Eye (tissue), 1 donor: ENCODE data around the gene NES.
A peak's percentile ranks its signal among the peaks of the same experiment; 100 is the strongest.

Experiments used
- DNase-seq: peaks from one replicate; pipeline ENCODE4 v3.0.0-alpha.2; 2015

The NES gene

DNA sequence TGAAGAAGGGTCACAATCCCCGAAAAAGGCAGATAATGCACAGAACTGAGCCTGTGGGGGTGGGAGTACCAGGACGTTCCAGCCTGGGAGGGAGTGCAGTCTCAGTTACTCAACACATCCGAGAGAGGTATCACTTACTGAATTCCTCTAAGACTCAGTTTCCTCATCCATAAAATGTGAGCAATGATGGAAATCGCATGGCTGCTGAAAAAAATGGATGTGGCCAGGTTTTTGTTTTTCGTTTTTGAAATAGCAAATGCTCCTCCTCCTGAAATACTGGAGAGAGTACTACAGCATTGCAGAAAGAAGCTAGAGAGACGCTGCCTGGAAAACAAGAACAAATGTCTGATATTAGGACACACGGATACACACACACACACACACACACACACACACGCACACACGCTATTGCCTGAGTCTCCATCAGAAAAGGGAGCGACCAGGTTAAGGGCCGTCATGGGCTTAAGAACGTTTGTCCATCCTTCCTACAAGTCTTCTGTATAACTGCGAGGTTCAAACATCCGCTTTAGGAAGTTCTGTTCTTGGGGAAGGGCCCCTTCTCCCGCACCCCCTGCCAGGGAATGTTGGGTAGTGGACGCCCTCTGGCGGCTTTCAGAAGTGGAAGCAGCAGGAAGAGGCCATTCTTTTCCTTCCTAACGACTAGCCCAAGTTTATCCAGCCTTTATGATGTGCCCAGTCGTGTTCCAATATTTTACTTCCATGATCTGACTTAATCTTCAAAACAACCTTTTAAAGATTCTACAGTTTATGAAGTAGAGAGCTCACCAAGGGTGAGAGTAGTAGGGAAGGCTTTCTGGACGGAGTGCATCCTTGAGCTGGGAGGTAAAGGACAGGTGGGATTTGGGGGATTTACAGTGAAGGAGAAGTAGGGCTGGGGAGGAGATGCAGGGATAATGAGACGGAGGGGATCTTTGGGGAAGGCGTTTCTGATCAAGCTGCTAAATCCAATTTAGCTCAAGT lies 699 bp upstream of the NES start:
- peak; percentile 93 for DNase-seq

DNA sequence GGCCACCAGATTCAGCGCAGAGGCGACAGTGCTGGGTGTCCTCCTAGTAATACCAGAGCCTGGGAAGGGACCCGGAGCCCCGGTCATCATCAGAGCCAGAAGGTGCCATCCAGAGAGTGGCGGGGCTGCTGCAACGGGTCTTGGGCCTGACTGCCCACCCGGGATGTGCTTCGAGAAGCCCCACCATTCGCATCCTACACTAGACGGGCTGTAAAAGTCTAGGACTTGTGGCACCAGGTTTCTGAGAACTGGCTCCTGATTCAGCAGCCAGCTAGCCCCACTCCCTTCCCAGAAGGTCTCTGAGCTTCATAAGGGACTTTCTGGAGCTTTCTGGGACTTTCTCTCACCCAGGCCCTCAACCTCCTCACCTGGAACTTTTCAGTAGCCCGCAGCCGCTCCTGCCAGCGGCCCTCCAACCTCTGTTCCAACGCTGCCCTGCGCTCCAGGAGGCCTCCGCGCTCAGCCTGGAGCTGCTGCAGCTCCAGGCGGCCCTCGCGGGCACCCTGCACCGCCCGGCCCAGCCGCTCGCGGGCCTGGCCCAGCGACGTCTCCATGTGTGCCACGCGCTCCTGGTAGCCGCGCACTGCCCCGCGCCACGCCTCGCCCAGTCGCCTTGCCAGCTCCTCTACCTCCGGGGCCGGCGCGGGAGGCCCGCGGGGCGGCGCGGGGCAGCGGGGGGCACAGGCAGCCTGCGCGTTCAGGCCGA lies 940 bp downstream of the NES start:
- no peak for DNase-seq

DNA sequence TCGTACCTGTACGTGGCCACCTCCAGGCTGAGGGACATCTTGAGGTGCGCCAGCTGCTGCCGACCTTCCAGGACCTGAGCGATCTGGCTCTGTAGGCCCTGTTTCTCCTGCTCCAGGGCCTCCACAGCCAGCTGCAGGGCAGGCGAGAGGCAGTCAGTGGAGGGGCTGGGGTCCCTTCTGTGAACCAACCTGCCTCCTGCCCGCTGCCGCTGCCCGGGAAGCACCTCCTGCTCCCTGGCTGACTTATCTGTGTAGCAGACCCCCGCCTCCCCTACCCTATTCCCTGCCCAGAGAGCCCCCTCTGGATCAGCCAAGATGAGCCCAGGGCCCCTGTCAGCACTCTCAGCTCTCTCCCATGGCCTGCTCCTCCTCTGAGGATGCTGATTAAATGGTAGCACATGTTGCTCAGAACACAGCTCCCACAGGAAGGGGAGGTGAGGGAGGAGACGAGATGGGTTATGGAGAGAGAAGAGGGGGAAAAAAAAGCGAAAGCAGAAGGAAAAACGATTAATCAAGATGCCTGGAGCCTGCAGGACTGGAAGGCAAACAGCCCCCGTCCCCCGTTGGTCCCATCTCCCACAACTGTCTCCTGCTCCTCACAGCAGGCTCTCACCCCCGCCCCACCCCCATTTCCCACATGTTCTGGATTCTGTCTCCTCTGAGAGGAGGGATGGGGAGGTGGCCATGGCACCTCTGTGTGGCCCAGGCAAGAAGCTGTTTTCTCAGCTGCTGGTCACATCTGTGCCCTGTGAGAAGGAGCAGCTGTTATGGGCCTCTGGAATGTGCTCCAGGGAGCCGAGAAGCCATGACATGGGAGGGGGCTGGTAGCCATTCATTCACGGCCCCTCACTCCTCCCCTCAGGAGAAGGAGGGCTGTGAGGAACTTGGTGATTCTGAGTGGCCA lies 1.7 kb downstream of the NES start:
- peak; percentile 87 for DNase-seq

DNA sequence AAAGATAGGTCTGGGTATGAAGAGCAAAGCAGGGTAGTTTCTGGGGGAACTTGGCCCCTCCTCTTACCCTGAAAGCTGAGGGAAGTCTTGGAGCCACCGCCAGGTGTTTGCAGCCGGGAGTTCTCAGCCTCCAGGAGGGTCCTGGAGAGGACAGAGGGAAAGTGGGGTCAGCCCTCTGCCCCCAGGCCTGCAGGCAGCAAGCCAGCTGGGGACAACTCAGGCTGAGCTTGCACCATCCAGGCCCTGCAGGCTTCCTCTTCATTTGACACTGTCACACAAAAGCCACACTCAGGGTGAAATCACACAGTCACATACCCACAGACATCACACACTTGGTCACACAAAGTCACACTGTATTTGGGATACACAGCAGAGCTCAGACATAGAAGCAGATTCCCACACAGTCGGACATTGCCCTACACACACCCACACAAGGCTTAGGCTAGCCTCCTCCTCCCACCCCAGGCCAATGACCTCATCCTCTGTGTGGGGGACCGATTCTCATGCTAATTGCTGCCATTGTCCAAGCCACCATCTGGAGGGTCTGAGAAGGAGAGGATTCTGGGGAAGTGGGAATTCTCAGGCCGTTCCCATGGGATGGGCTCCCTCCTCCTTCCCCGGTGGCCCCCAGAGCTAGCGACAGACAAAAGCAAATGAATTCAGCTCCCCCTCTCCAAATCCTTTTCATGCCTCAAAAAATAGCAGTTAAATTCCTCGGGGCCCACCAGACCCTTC lies 3.7 kb downstream of the NES start:
- peak; percentile 94 for DNase-seq

DNA sequence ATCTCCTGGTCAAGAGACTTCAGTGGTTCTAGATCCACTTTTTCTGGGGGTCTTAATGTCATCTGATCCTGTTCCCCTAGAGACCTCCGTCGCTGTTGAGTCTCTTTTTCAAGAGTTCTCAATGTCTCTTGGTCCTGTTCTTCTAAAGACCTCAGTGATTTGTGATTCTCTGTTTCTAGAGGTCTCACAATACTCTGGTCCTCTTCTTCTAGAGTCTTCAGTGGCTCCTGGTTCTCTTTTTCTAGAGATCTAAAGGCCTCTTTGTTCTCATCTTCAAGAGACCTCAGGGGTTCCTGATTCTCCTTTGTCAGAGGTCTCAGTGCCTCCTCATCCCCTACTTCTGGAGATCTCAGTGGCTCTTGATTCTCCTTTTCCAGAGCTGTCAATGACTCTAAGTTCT lies 5.4 kb downstream of the NES start:
- DNase-seq: no peak

DNA sequence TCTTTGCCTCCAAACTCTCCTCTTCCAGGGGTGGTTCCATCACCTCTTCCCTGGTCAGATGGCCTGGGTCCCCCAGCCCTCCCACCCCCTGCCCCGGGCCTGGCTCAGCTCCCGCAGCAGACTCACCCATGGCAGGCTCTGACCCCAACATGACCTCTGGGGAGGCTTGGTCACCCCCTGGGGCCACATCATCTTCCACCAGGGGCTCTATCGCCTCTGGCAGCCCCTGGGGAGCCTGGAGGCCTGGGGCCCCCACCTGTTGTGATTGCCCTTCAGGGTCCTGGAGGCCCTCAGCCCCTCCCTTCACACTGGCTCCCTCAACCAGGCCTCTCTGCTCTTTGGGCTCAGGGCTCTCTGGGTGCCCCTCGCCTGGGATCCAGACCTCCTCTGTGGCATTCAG lies 6.4 kb downstream of the NES start:
- DNase-seq: peak; percentile 1

DNA sequence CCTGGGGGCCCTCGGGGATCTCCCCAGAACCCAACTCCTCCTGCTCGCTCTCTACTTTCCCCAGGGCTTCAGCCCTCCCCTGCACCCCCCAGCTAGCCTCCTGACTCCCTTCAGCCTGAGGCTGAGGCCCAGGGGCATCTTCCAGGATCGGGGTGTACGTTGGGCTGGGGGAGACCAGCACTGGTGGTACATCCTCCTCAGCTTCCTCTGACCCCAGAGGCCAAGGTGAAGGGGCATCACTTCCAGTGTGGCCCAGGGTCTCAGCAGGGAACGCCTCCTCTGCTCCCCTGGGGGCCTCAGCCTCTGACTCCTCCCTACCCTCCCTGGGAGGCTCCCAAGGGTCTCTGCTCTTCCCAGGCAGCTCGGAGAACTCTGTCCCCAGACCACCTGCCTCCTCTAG lies 6.8 kb downstream of the NES start:
- peak; percentile 1 for DNase-seq

DNA sequence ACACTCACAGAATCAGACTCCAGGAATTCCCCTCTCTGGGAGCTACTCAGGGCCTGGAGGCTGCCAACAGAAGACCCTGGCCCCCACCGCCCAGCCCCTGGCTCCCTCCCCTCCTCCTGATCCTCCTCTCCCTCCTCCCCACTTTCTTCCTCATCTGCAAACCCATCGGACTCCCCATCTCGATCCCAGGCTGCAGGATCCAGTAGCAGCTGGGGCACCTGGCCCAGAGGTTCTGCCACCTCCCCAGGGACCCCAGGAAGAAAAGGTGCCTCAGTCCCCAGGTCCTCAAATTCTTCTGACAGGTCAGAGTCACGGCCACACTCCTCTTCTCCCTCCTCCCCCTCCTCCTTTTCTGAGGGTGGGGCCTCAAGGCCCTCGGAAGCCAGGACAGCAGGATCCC lies 7.4 kb downstream of the NES start:
- DNase-seq: peak; percentile 4

DNA sequence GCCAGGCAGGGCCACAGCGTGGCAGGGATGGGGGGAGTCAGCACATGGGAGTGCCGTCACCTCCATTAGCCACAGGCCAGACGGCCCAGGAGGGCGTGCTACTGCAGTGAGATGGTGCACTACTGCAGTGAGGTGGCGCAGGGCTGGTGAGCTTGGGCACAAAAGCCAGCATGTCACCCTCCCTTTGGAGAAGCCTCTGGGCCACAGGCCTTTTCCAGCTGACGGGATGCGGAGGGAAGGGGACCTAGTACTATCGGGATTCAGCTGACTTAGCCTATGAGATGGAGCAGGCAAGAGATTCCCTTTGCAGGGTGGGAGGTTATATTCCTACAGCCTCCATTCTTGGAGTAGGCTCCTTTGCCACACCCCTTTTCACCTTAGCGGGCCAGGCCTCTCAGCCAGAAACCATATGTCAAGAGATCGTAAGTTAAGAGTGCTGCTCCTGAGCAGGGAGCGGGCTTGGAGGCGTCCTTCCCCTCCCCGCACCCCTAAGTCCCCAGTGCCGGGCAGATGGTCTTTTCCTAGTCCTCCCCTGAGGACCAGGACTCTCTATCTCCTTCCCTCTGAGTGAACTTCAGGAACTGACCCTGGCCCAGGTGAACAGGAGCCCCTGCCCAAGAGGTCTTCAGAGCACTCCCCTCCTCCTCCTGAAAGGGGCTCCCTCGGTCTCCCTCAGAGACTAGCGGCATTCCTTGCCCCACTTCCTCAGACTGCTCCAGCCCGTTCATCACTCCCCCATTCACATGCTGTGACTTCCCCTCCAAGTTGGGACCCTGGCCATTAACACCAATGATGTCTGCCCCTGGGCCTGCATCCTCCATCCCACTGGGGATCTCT lies 8.2 kb downstream of the NES start:
- DNase-seq: peak; percentile 52

DNA sequence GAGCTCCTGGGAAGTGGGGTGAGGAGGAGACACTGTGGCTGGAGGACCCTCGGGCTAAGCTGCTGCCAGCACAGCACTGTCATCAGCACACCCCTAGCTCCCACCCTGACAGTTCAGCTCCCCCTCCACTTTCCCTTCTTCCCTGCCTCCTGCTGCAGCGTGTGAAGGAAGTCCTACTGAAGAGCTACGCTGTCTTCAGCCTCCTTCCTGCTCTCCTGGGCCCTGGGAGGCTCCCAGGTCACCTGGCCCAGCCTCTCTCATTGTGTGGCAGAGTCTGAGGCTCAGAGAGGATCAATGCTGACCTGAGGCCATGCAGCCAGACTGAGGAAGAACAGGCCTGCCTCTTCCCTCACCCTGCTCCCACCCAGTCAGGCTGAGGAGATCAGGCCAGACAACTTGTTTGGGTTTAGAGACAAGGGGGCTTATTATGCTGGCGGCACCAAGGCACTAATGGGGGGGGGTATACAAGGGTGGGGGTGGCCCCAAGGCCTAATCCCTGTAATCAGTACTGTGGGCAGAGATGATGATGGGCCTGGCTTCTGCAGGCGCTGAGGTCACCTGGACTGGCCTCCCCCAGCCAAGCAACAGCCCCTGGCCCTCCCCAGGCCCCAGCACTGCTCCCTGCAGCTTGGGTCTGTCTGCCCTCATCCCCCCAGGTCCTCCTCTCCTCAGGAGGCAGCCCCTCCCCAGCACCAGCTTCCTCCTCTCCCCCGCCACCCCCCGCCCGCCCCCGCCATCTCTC lies 9.1 kb downstream of the NES start:
- DNase-seq: no peak

DNA sequence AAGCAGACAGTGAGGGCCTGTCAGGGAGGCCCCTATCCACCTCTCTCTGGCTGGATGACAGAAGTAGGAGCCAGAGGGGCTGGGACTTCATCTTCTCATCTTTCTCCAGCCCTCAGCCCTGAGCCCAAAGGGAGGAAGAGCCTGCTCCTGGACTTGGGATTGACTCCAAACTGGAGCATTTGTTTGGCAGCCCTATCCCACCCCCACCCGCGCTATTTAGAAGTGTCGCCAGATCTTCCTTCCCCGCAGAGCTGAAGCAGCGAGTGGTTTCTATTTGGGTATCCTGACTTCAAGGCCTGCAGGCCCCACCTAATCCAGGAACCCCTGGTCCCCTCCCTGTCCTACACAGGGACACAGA lies 9.6 kb downstream of the NES start:
- DNase-seq: peak; percentile 70

DNA sequence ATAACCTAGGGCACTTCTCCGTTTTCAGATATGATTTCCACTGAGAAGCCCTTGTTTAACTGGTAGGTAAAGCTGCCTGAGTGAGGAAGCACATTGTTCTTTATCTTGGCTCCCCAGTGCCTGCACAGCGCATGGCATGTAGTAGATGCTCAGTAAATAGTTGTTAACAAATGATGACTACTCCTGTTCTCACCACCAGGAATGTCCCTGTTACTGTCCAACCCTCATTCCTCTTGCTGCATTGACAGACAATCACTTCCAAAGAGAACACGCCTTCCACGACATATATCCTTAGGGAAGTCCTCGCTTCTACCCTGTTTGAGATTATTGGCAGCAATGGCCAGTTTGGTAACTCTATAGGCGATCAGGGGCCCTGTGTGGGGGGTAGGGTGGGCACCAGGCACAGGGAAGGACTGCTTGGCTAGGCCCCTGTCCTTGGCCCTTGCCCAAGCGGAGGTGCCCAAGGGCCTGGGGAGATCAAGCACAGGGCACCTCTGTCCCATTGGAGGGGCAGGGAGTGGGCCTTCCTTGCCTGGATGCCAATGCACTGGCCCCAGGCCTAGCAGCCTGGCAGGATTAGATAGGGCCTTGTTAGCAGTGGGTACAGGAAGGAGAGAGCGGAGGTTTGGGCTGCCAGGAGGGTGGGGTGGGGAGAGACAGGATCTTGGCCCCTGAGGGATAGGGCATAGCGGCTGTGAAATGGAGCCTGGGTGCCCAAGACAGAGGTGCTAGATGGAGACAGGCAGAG lies 10.2 kb downstream of the NES start:
- peak; percentile 14 for DNase-seq

DNA sequence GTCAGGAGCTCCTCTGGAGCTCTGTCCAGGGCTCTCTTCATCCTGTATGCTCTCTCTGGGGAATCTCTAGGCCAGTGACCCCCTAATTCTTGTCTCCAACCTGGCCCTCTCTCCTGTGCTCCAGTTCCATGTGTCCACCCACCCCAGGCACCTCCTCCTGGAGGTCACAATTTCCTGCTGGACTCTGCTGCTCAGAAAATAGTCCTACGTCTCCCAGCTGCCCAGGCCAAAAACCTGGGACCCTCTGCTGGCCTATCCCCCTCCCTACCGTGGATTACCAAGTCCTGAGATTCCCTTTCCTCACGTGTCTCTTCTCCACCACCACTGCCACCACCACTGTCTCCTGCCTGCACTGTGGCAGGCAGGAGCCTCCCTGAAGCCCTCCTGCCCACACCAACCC lies 11.7 kb downstream of the NES start:
- no peak for DNase-seq

DNA sequence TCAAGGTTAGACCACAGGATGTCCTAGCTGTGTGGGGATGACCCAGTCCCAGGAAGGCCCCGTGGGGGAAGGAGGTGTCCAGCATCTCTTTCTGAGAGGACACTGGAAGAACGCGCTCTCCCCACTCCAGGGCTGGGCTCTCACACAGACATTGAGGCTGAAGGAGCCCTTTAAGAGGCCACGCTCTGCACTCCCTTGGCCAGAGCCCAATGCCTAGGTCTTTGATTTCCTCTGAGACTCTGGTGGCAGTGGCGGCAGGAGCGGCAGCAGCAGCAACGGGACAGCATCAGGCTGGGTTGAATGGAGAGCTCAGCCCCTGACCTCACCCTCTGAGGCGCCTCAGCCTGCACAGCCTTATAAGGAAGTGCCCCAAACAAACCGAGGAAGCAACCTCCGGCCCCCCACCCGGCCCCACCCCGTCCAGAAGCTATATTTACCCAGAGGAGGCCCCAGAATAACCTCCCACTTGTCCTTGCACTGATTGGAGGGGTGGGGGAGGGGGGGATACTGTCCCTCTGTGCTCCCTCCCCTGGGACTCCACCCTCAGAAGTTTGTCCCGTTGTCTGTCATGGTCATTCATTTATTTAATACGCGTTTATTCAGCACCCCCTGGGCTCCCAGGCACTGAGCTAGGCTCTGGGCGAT lies 12.3 kb downstream of the NES start:
- peak; percentile 59 for DNase-seq

DNA sequence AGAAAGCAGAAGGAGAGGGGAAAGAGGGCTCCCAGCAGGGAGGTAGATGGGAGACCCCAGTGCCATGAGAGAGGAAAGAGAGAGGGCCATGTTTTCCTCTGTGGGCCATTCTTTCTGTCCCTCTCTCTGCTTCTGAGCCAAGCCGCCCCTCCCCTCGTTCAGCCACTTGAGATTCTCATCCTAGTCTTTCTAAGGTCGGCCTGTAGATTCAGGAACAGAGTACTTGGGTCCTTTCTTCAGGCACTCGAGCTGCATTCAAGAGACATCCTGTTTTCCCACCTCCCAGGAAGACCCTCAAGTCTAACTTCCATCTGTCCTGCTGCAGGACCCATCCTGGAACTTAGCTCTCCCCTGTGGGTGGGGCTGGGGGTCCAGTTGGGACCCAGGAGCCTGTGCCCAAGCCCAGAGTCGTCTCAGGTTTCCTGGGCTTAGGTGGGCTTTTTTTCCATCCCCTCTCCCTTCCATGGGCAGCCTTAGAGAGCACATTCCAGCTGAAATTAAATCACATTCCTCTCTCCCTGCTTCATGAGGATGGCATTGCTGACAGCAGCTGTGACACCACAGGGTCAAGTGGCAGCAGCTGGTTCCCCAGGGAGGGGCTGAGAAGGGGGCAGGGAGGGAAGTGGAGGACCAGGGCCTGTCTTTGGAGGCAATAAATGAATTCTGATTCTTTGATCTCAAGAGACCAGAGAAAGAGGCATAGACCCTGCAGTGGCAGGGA lies 13.0 kb downstream of the NES start:
- peak; percentile 87 for DNase-seq

DNA sequence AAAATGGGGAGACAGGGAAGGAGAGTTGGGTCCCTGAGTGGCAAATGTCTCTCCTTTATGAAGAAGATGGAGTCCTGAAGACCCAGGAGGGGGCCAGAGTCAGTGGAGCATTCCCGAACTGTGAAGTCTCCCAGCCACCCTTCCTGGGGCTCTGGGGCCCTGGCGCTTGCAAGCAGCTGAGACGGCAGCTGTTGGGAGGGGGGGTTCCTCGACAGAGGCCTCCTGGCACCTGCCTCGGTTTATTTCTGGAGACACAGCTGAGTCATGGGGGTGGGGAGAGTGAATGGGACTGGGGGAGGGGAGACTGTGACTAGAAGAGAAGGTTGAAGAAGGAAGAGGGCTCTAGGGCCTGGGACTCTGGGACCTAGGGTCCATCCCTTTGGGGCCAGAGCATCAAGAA lies 14.0 kb downstream of the NES start:
- DNase-seq: peak; percentile 60

DNA sequence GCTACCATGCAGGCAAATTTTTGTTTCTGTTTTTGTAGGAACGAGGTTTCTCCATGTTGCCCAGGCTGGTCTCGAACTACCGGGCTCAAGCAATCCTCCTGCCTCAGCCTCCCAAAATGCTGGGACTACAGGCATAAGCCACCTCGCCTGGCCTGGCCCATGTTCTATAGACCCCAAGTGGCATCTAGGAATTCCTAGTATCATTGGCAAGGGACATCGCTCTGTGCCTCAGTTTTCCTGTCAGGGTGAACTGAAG lies 14.5 kb downstream of the NES start:
- DNase-seq: no peak

DNA sequence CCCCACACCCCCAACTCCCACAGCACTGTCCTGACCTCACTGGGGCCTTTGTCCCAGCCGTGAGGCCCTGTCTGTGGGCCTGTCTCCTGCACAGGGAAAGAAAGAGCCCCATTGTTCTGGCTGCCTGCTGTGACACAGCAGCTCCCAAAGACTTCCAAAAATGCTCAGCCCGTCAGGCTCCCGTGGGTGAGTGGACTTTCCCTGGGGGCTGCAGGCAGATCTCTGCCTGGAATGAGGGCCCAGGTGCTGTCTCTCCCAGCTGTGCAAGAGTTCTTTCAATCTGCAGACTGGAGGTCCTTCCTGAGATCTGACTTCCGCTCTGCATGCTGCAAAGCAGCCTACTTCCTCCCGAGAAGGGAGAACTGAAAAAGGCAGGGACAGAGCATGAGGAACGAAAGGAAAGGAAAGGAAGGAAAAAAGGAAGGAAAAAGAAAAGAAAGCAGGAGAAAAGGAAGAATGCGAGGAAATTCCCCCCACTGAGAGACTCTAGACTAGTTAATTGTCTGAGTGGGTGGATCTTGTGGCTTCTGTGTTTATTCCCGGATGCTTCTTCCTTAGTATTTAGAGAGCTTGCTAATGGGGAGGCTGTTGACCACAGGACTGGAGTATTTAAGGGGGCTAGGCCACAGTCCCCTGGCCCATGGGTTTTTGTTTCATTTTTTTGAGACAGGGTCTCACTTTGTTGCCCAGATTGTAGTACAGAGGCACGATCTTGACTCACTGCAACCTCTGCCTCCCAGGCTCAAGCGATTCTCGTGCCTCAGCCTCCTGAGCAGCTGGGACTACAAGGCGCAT lies 15.0 kb downstream of the NES start:
- DNase-seq: peak; percentile 63
